Measurements from ENCODE around the gene SRF. TPM values are rescaled to one million over a fixed set of nuclear protein-coding genes. Genes with fewer than 3 reads are reported as not detected.

Gene SRF
- total RNA-seq, 1 experiment from 2014 or later, result 35.0 TPM

DNA sequence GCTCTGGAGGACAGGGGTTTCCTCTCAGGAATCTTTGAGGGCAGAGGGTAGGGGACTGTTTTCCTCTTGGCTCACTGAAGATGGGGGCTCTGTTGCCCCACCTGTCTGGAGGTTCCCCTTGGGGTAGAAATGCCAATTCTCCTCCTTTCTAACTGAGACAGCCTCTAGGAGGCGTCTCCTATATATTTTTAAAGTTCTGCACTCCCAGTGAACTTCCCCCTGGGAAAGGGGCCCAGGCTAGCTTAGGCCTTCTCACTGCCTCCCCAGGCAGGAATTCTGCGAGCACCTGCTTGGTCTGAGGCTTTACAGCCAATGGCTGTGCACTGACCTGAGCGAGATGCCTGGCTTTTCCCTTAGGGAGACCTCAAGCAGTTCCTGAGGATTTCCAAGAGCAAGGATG is 24.8 kb upstream of the SRF start:
- no peak overlapping the region for H3K4me2 ChIP-seq (ENCODE audit: low read length)
- peaks cover 39% of the 10 kb centered on the region for H3K4me1 ChIP-seq (ENCODE audit: insufficient read depth, low read length)
- ATAC-seq (no peak), DNase-seq (no peak)
- TF ChIP-seq, protein P1, sequence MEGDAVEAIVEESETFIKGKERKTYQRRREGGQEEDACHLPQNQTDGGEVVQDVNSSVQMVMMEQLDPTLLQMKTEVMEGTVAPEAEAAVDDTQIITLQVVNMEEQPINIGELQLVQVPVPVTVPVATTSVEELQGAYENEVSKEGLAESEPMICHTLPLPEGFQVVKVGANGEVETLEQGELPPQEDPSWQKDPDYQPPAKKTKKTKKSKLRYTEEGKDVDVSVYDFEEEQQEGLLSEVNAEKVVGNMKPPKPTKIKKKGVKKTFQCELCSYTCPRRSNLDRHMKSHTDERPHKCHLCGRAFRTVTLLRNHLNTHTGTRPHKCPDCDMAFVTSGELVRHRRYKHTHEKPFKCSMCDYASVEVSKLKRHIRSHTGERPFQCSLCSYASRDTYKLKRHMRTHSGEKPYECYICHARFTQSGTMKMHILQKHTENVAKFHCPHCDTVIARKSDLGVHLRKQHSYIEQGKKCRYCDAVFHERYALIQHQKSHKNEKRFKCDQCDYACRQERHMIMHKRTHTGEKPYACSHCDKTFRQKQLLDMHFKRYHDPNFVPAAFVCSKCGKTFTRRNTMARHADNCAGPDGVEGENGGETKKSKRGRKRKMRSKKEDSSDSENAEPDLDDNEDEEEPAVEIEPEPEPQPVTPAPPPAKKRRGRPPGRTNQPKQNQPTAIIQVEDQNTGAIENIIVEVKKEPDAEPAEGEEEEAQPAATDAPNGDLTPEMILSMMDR (conservative IDR thresholded peaks at IDR 0.05; ENCODE audit: low read depth, low read length), result no peak
- TF ChIP-seq EZH2 (IDR thresholded peaks at IDR 0.05; ENCODE audit: low read length, unreplicated experiment) (no peak), EZH2phosphoT487 (IDR thresholded peaks at IDR 0.05; ENCODE audit: borderline replicate concordance, low read length) (no peak)
- no peaks in the 10 kb centered on the region for H3K79me2 ChIP-seq (ENCODE audit: low read length)
- peaks cover 8% of the 10 kb centered on the region for H3F3A ChIP-seq (ENCODE audit: low read length, unreplicated experiment)
- H3K4me3 ChIP-seq (ENCODE audit: low read length), result no peak overlapping the region
- no peak overlapping the region for H3K27ac ChIP-seq (ENCODE audit: low read length)
- no peaks in the 10 kb centered on the region for H4K20me1 ChIP-seq (ENCODE audit: low read length)
- ChIA-PET CTCF (no interaction called here), POLR2A (ENCODE audit: unreplicated experiment) (interaction anchor here (0.6 kb wide), 1 partner anchor 83 kb away, joined by 5 read pairs; no protein-coding TSS in a partner anchor)
- H3K9me2 ChIP-seq (replicated peaks; ENCODE audit: low read length), result no peaks in the 10 kb centered on the region
- intact Hi-C loops (cut with micrococcal nuclease), result no loop called here
- no peaks in the 10 kb centered on the region for H3K36me3 ChIP-seq (ENCODE audit: low read depth, low read length)
- H2AFZ ChIP-seq (ENCODE audit: low read length), result no peak overlapping the region
- H3K9ac ChIP-seq (ENCODE audit: low read length), result no peak overlapping the region
- BruUV-seq (replicated peaks), result no TSS peak
- H3K27me3 ChIP-seq (ENCODE audit: low read length), result no peaks in the 10 kb centered on the region
- H3K9me3 ChIP-seq (ENCODE audit: low read length), result no peaks in the 10 kb centered on the region

DNA sequence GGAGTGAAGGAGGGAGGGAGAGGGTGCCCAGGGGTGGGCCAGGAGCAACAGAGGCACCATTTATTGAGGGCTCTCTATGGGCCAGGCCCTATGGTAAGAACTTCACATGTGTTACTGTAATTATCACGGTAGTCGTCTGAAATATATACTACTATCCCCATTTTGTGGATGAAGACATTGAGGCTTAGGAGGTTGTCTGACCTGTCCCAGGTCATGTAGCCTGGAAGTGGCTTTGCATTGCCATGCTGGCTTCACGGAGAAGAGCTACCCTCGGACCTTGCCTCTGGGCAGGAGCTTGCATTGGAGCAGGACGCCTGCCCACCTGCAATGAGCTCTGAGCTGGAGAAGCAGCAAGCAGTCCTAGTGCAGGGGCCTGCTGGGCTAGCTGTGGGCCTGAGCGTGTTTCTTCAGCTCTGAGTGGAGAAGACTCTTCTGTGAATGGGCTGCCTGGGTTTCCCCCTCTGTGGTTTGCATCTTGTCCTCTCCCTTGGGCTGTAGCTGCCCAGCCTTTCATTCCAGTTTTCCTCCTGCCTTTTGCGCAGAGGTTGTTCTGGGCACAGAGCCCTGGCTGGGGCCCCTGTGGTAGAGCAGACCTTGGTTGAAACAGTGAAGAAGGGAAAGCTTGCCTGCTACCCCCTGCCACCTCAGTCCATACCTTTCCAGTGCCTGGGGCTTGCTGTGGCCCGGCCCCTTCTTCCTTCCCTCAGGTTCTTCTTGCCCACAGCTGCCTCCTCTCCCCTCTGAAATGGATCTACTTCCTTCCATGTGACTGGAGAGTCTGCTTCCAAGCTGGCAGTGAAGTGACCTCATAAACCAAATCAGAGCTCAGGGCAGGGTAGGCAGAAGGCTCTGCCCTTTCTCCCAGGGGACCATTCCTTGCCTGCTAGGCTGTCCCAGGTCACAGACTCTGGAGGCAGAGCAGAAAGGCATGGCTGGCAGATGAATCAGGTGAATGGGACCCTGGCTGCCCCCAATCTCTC is 24.1 kb upstream of the SRF start:
- intact Hi-C loops (cut with micrococcal nuclease), result no loop called here
- no peaks in the 10 kb centered on the region for H3K36me3 ChIP-seq (ENCODE audit: low read depth, low read length)
- H3K4me1 ChIP-seq (ENCODE audit: insufficient read depth, low read length), result peaks cover 39% of the 10 kb centered on the region
- no peak for DNase-seq
- no peak overlapping the region for H2AFZ ChIP-seq (ENCODE audit: low read length)
- CTCF ChIA-PET, result no interaction called here
- H3K27me3 ChIP-seq (ENCODE audit: low read length), result no peaks in the 10 kb centered on the region
- H3K9me2 ChIP-seq (replicated peaks; ENCODE audit: low read length), result no peaks in the 10 kb centered on the region
- no peak for ATAC-seq
- POLR2A ChIA-PET (ENCODE audit: unreplicated experiment), result interaction anchor here (0.6 kb wide), 1 partner anchor 83 kb away, joined by 5 read pairs; no protein-coding TSS in a partner anchor
- H4K20me1 ChIP-seq (ENCODE audit: low read length), result no peaks in the 10 kb centered on the region
- H3K4me3 ChIP-seq (ENCODE audit: low read length), result no peak overlapping the region
- no peak overlapping the region for H3K4me2 ChIP-seq (ENCODE audit: low read length)
- H3K9ac ChIP-seq (ENCODE audit: low read length), result no peak overlapping the region
- H3F3A ChIP-seq (ENCODE audit: low read length, unreplicated experiment), result peaks cover 8% of the 10 kb centered on the region
- no peaks in the 10 kb centered on the region for H3K9me3 ChIP-seq (ENCODE audit: low read length)
- H3K79me2 ChIP-seq (ENCODE audit: low read length), result no peaks in the 10 kb centered on the region
- no peak overlapping the region for H3K27ac ChIP-seq (ENCODE audit: low read length)
- no TSS peak for BruUV-seq (replicated peaks)
- TF ChIP-seq EZH2 (IDR thresholded peaks at IDR 0.05; ENCODE audit: low read length, unreplicated experiment), result no peak
- TF ChIP-seq, protein P1 (conservative IDR thresholded peaks at IDR 0.05; ENCODE audit: low read depth, low read length), result no peak
- no peak for TF ChIP-seq EZH2phosphoT487 (IDR thresholded peaks at IDR 0.05; ENCODE audit: borderline replicate concordance, low read length)

All from PC-3 (cell line).